Fibroblast of lung (primary cell): Measurements from ENCODE around the gene SLC23A3.

Source experiments
- EZH2 ChIP-seq: IDR thresholded peaks from 2 replicates; pipeline ENCODE4 v1.5.1; 2012; ENCODE audit warnings: low read length, control low read depth, mild to moderate bottlenecking; ENCODE audit errors: missing control alignments
- TF ChIP-seq, protein P1 (sequence below), 2 donors: IDR thresholded peaks in 1 of 2; conservative IDR thresholded peaks in 1 of 2; 1 replicate in 1 of 2; 2 replicates in 1 of 2; pipeline ENCODE4 v1.5.1; 2011 to 2012; ENCODE audit warnings: low read length in 2 of 2, control low read depth in 1 of 2, inconsistent platforms in 1 of 2, low read depth in 1 of 2, mild to moderate bottlenecking in 1 of 2

DNA sequence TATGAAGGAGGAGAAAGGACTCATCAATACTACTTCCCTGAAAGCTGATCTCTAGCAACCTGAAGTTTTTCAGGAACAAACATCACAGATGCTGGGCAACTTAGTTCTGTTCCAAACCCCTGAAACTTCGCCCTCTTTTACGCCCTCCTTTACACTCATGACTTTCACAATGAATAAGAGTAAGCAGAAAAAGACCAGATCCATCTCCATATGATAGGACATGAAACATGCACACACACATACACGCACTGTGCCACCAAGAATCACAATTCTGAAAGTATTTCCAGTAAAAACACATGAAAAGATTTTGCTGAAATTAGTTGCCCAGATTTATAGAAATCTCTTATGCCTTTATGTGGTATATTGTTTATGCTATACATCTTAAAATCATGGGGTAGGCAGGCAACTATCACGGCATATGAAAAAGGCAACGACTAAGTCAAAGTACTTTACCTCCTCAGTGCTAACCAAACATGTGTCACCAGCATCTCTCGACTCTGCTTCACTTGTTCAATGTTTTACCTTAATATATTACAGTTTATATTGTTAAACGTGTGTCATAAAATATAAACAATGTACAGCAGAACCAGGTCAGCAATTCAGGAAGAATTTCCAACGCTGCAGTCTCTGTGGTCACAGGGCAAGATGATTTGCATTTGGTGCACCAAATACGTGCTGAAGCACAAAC is 57.0 kb downstream of the SLC23A3 start:
- TF ChIP-seq, protein P1, sequence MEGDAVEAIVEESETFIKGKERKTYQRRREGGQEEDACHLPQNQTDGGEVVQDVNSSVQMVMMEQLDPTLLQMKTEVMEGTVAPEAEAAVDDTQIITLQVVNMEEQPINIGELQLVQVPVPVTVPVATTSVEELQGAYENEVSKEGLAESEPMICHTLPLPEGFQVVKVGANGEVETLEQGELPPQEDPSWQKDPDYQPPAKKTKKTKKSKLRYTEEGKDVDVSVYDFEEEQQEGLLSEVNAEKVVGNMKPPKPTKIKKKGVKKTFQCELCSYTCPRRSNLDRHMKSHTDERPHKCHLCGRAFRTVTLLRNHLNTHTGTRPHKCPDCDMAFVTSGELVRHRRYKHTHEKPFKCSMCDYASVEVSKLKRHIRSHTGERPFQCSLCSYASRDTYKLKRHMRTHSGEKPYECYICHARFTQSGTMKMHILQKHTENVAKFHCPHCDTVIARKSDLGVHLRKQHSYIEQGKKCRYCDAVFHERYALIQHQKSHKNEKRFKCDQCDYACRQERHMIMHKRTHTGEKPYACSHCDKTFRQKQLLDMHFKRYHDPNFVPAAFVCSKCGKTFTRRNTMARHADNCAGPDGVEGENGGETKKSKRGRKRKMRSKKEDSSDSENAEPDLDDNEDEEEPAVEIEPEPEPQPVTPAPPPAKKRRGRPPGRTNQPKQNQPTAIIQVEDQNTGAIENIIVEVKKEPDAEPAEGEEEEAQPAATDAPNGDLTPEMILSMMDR (conservative IDR thresholded peaks at IDR 0.05 in 1 of 2, IDR thresholded peaks at IDR 0.05 in 1 of 2; ENCODE audit: low read depth in 1 of 2, low read length in 2 of 2): no peak
- no peak for TF ChIP-seq EZH2
